Thymus (tissue), 11 donors: ENCODE data around the gene HOXD9. TPM values are rescaled to one million over a fixed set of nuclear protein-coding genes. Genes with fewer than 3 reads are reported as not detected.

Experiments
- DNase-seq, 9 donors: peaks; one replicate each; pipeline ENCODE4 v3.0.0-alpha.2; 2013; ENCODE audit warnings: low spot score in 9 of 9, low read depth in 6 of 9, missing footprints in 1 of 9
- H3K27ac ChIP-seq, 2 donors: one replicate each; pipeline ENCODE4 v1.5.1; 2013; ENCODE audit warnings: control low read depth in 1 of 2, low read depth in 1 of 2, low read length in 1 of 2, mild to moderate bottlenecking in 1 of 2, moderate library complexity in 1 of 2
- H3K27me3 ChIP-seq, 2 donors: one replicate each; pipeline ENCODE4 v1.5.1; 2013; ENCODE audit warnings: low read length in 1 of 2; ENCODE audit not compliant: control insufficient read depth in 2 of 2, insufficient read depth in 1 of 2
- H3K36me3 ChIP-seq, 2 donors: one replicate each; pipeline ENCODE4 v1.5.1; 2013; ENCODE audit warnings: low read length in 1 of 2, mild to moderate bottlenecking in 1 of 2, moderate library complexity in 1 of 2; ENCODE audit not compliant: control insufficient read depth in 2 of 2, insufficient read depth in 2 of 2
- H3K4me1 ChIP-seq, 2 donors: one replicate each; pipeline ENCODE4 v1.5.1; 2013; ENCODE audit warnings: low read length in 2 of 2; ENCODE audit not compliant: control insufficient read depth in 2 of 2, insufficient read depth in 2 of 2
- H3K4me3 ChIP-seq, 2 donors: one replicate each; pipeline ENCODE4 v1.5.1; 2013; ENCODE audit warnings: low read length in 2 of 2, control low read depth in 1 of 2, mild to moderate bottlenecking in 1 of 2
- H3K9me3 ChIP-seq, 2 donors: one replicate each; pipeline ENCODE4 v1.5.1; 2013; ENCODE audit warnings: low read length in 1 of 2, mild to moderate bottlenecking in 1 of 2; ENCODE audit not compliant: control insufficient read depth in 2 of 2, insufficient read depth in 1 of 2
- WGBS: extraction: QIAGEN DNeasy Blood & Tissue Kit; methylation state at CpG from one replicate; pipeline ENCODE4 v1.1.7; 2013; 5-methylcytosine and 5-hydroxymethylcytosine counted together
- polyA plus RNA-seq: library from polyadenylated mRNA; stranded (reverse); fragments of 200-250 nt; gene quantifications from one replicate; pipeline ENCODE4 v1.2.3, GENCODE V29; 2013
- total RNA-seq: library from RNA; stranded (reverse); fragments of 120-200 nt; gene quantifications from one replicate; pipeline ENCODE4 v1.2.4, GENCODE V29; 2013
- donor health status: healthy.

The HOXD9 gene
- total and polyA plus RNA-seq, 2 donors = 0.14 to 1.8 TPM

- Histone ChIP-seq H3K4me1 (peaks cover 0 to 11% of the 10 kb centered on the region in 2 donors), H3K27me3 (peaks cover 81 to 100% of the 10 kb centered on the region in 2 donors), H3K27ac (no peak overlapping the region), H3K9me3 (peaks cover 0 to 4% of the 10 kb centered on the region in 2 donors), H3K4me3 (no peak overlapping the region), H3K36me3 (no peaks in the 10 kb centered on the region)
- WGBS = 4% methylated on average over 26 of the region's 26 CpGs
- DNase-seq = no peak
These were observed 43.0 kb downstream of the HOXD9 start for GRCh38 chr2:176165370-176166050.

- H3K4me1 ChIP-seq = peaks cover 0 to 6% of the 10 kb centered on the region in 2 donors
- no peaks in the 10 kb centered on the region for H3K36me3 ChIP-seq
- no peaks in the 10 kb centered on the region for H3K9me3 ChIP-seq
- H3K27ac ChIP-seq = no peak overlapping the region
- peaks cover 80 to 100% of the 10 kb centered on the region in 2 donors for H3K27me3 ChIP-seq
- DNase-seq = no peak
- H3K4me3 ChIP-seq = no peak overlapping the region
- 13% methylated on average over 2 of the region's 2 CpGs for WGBS
These were observed 43.8 kb downstream of the HOXD9 start for GRCh38 chr2:176166272-176166671.

GRCh38 chr2:176167398-176167797 lies 44.9 kb downstream of the HOXD9 start:
- no peaks in the 10 kb centered on the region for H3K36me3 ChIP-seq
- DNase-seq = no peak
- H3K4me1 ChIP-seq = peaks cover 0 to 6% of the 10 kb centered on the region in 2 donors
- H3K9me3 ChIP-seq = no peaks in the 10 kb centered on the region
- WGBS = 67% methylated on average over 1 of the region's 1 CpG
- no peak overlapping the region for H3K4me3 ChIP-seq
- H3K27me3 ChIP-seq = peaks cover 80 to 100% of the 10 kb centered on the region in 2 donors
- no peak overlapping the region for H3K27ac ChIP-seq

GRCh38 chr2:176169181-176169580 lies 46.7 kb downstream of the HOXD9 start:
- DNase-seq = no peak
- Histone ChIP-seq H3K9me3 (no peaks in the 10 kb centered on the region), H3K4me1 (peaks cover 0 to 6% of the 10 kb centered on the region in 2 donors), H3K27me3 (peaks cover 78 to 100% of the 10 kb centered on the region in 2 donors), H3K36me3 (no peaks in the 10 kb centered on the region), H3K27ac (no peak overlapping the region), H3K4me3 (no peak overlapping the region)
- WGBS = 79% methylated on average over 5 of the region's 5 CpGs

GRCh38 chr2:176169711-176170110 lies 47.2 kb downstream of the HOXD9 start:
- DNase-seq = no peak
- Histone ChIP-seq H3K36me3 (no peaks in the 10 kb centered on the region), H3K27ac (no peak overlapping the region), H3K27me3 (peaks cover 78 to 100% of the 10 kb centered on the region in 2 donors), H3K9me3 (no peaks in the 10 kb centered on the region), H3K4me1 (peaks cover 0 to 8% of the 10 kb centered on the region in 2 donors), H3K4me3 (no peak overlapping the region)
- WGBS = 74% methylated on average over 2 of the region's 2 CpGs

- no peak overlapping the region for H3K27ac ChIP-seq
- peaks cover 79 to 100% of the 10 kb centered on the region in 2 donors for H3K27me3 ChIP-seq
- H3K4me3 ChIP-seq = no peak overlapping the region
- no peaks in the 10 kb centered on the region for H3K36me3 ChIP-seq
- H3K4me1 ChIP-seq = peaks cover 0 to 8% of the 10 kb centered on the region in 2 donors
- DNase-seq = no peak
- no peaks in the 10 kb centered on the region for H3K9me3 ChIP-seq
- WGBS = 80% methylated on average over 1 of the region's 1 CpG
These were observed 48.2 kb downstream of the HOXD9 start for GRCh38 chr2:176170602-176171305.

GRCh38 chr2:176171351-176172006 lies 49.0 kb downstream of the HOXD9 start:
- peaks cover 80 to 100% of the 10 kb centered on the region in 2 donors for H3K27me3 ChIP-seq
- WGBS = 10% methylated on average over 51 of the region's 51 CpGs
- no peaks in the 10 kb centered on the region for H3K36me3 ChIP-seq
- H3K4me1 ChIP-seq = peaks cover 0 to 8% of the 10 kb centered on the region in 2 donors
- H3K27ac ChIP-seq = no peak overlapping the region
- no peaks in the 10 kb centered on the region for H3K9me3 ChIP-seq
- no peak overlapping the region for H3K4me3 ChIP-seq
- DNase-seq = no peak

GRCh38 chr2:176172007-176172894 lies 49.7 kb downstream of the HOXD9 start:
- H3K9me3 ChIP-seq = no peaks in the 10 kb centered on the region
- peaks cover 0 to 8% of the 10 kb centered on the region in 2 donors for H3K4me1 ChIP-seq
- no peak overlapping the region for H3K4me3 ChIP-seq
- DNase-seq = no peak
- WGBS = 9% methylated on average over 60 of the region's 60 CpGs
- peaks cover 83 to 100% of the 10 kb centered on the region in 2 donors for H3K27me3 ChIP-seq
- H3K36me3 ChIP-seq = no peaks in the 10 kb centered on the region
- H3K27ac ChIP-seq = no peak overlapping the region
